GM18520 (cell line): ENCODE results near the gene ADAP1.

ENCODE experiments used
- ATAC-seq: cut with Tn5 transposase; IDR thresholded peaks from one replicate; pipeline ENCODE4 v1.9.1; 2021; ENCODE audit not compliant: unreplicated experiment

ADAP1 gene

GRCh38 chr7:896346-897075, 58.0 kb downstream of the ADAP1 start:
- ATAC-seq = no peak

- ATAC-seq = no peak
Measured at GRCh38 chr7:895451-896052, 58.9 kb downstream of the ADAP1 start.

GRCh38 chr7:894927-895450, 59.5 kb downstream of the ADAP1 start:
- no peak for ATAC-seq

- ATAC-seq = no peak
Measured at GRCh38 chr7:894164-894867, 60.2 kb downstream of the ADAP1 start.

GRCh38 chr7:893686-894085, 60.8 kb downstream of the ADAP1 start:
- ATAC-seq = no peak

- ATAC-seq = no peak
Measured at GRCh38 chr7:892648-893593, 61.6 kb downstream of the ADAP1 start.

- no peak for ATAC-seq
Measured at GRCh38 chr7:891805-892204, 62.7 kb downstream of the ADAP1 start.

- ATAC-seq = no peak
Measured at GRCh38 chr7:891291-891690, 63.2 kb downstream of the ADAP1 start.

- ATAC-seq = no peak
Measured at GRCh38 chr7:890868-891267, 63.6 kb downstream of the ADAP1 start.

GRCh38 chr7:889391-889790, 65.1 kb downstream of the ADAP1 start:
- ATAC-seq = no peak

GRCh38 chr7:889025-889390, 65.5 kb downstream of the ADAP1 start:
- no peak for ATAC-seq

- no peak for ATAC-seq
Measured at GRCh38 chr7:888081-889024, 66.1 kb downstream of the ADAP1 start.

- no peak for ATAC-seq
Measured at GRCh38 chr7:887488-887820, 67.0 kb downstream of the ADAP1 start.

- no peak for ATAC-seq
Measured at GRCh38 chr7:886626-887487, 67.6 kb downstream of the ADAP1 start.

- ATAC-seq = no peak
Measured at GRCh38 chr7:885893-886625, 68.4 kb downstream of the ADAP1 start.

- ATAC-seq = no peak
Measured at GRCh38 chr7:885261-885892, 69.1 kb downstream of the ADAP1 start.

GRCh38 chr7:884191-885003, 70.1 kb downstream of the ADAP1 start:
- no peak for ATAC-seq
